Posterior vena cava (tissue), 2 donors: ENCODE measurements around the gene PLA2G5. TPM values are rescaled to one million over a fixed set of nuclear protein-coding genes. Genes with fewer than 3 reads are reported as not detected.
"Not testable (repeated sequence)": the region's sequence is repeated elsewhere in the genome, so short reads cannot be mapped to it uniquely, and the experiment has no call there.

ENCODE experiments used
- DNase-seq: peaks from one replicate; pipeline ENCODE4 v3.0.0-alpha.2; 2020; ENCODE audit warnings: low spot score
- intact Hi-C, 2 donors: fragments of 100-400 bp; cut with DNase I; formaldehyde crosslinking; loops; one replicate each; pipeline versions ENCODE4 v1.14.1 to v1.14.2; 2022 to 2023
- long read RNA-seq, 2 donors: library from polyadenylated mRNA; unstranded; transcript quantifications; one replicate each; pipeline ENCODE4 v2.0.0, GENCODE V29; 2020 to 2021
- total RNA-seq, 2 donors: library from RNA; stranded (reverse); fragmentation: NEBNext Ultra II Directional; extraction: Animal tissue kit (Norgen Biotek cat#: 25700); gene quantifications; one replicate each; pipeline ENCODE4 v1.2.1, GENCODE V29; 2021
- donor health status: DM: yes; HTN: yes; CAD: no.
- donor health status: DM: yes; HTN: yes; CAD: no.

The PLA2G5 gene
- 1 to 10 TPM; 6.7 to 9.8 TPM for total RNA-seq
- long read RNA-seq, donor 1, partial matches to known transcripts = 4 of 7 reads
- long read RNA-seq, donor 1, other reads (novel, unspliced or antisense) = 1 of 7 reads
- long read RNA-seq, donor 2, transcript PLA2G5-201 (5 exons, 1,161 nt) = major isoform, 13 of 33 reads
- long read RNA-seq, donor 2, partial matches to known transcripts = 2 of 33 reads
- long read RNA-seq, donor 2, other reads (novel, unspliced or antisense) = 18 of 33 reads

- intact Hi-C loops = loop anchor here in 1 of 2 donors (5.0 kb wide), 1 partner anchor 1213 kb away; the partner anchor contains the start of gene TAS1R2
- peak; percentile 90 for DNase-seq
These were observed at the start of gene PLA2G5 for GRCh38 chr1:20069874-20070273. PLA2G5 (plus strand) TSS chr1:20070194; CDS start chr1:20084831, 14,637 bp downstream.

- no peak for DNase-seq
- intact Hi-C loops = no loop called here
These were observed 41.9 kb upstream of the PLA2G5 start for GRCh38 chr1:20028125-20028524.

- DNase-seq = no peak
- intact Hi-C loops = no loop called here
These were observed 41.3 kb upstream of the PLA2G5 start for GRCh38 chr1:20028726-20029125.

GRCh38 chr1:20029178-20029912, 40.6 kb upstream of the PLA2G5 start:
- no peak for DNase-seq
- intact Hi-C loops = no loop called here

GRCh38 chr1:20030436-20031151, 39.4 kb upstream of the PLA2G5 start:
- DNase-seq, intact Hi-C loops: not testable (repeated sequence)

- intact Hi-C loops = no loop called here
- DNase-seq = no peak
These were observed 38.8 kb upstream of the PLA2G5 start for GRCh38 chr1:20031161-20031560.

GRCh38 chr1:20031836-20032235, 38.2 kb upstream of the PLA2G5 start:
- intact Hi-C loops = no loop called here
- no peak for DNase-seq

- DNase-seq = no peak
- intact Hi-C loops = no loop called here
These were observed 37.6 kb upstream of the PLA2G5 start for GRCh38 chr1:20032425-20032824.

- no peak for DNase-seq
- intact Hi-C loops = no loop called here
These were observed 36.6 kb upstream of the PLA2G5 start for GRCh38 chr1:20033420-20033819.

- intact Hi-C loops = no loop called here
- DNase-seq = no peak
These were observed 34.9 kb upstream of the PLA2G5 start for GRCh38 chr1:20035114-20035513.

- DNase-seq = no peak
- intact Hi-C loops = no loop called here
These were observed 32.1 kb upstream of the PLA2G5 start for GRCh38 chr1:20037877-20038276.

- intact Hi-C loops = no loop called here
These were observed 22.9 kb upstream of the PLA2G5 start for GRCh38 chr1:20047096-20047495.

GRCh38 chr1:20048563-20048962, 21.4 kb upstream of the PLA2G5 start:
- intact Hi-C loops = no loop called here

More at GRCh38 chr1:20047096-20047495, 22.9 kb upstream of the PLA2G5 start:
- DNase-seq = no peak

GRCh38 chr1:20049056-20049798, 20.8 kb upstream of the PLA2G5 start:
- DNase-seq, intact Hi-C loops: not testable (repeated sequence)

More at GRCh38 chr1:20048563-20048962, 21.4 kb upstream of the PLA2G5 start:
- no peak for DNase-seq

- intact Hi-C loops = no loop called here
- DNase-seq = no peak
These were observed 18.7 kb upstream of the PLA2G5 start for GRCh38 chr1:20051218-20051829.

GRCh38 chr1:20052386-20052785, 17.6 kb upstream of the PLA2G5 start:
- no peak for DNase-seq
- intact Hi-C loops = no loop called here

- intact Hi-C loops = no loop called here
- no peak for DNase-seq
These were observed 12.0 kb upstream of the PLA2G5 start for GRCh38 chr1:20057886-20058420.

- DNase-seq = no peak
- intact Hi-C loops = no loop called here
These were observed 11.5 kb upstream of the PLA2G5 start for GRCh38 chr1:20058531-20058930.

- no peak for DNase-seq
- intact Hi-C loops = no loop called here
These were observed 10.1 kb upstream of the PLA2G5 start for GRCh38 chr1:20059847-20060246.
